Nephron (organoid): ENCODE data around the gene DDA1.

ENCODE experiments used
- H3K27ac Mint-ChIP-seq, 3 experiments: 2 replicates each; pipeline ENCODE4 v1.8.0; 2020; ENCODE audit warnings: mixed read lengths in 3 of 3, mild to moderate bottlenecking in 2 of 3, moderate library complexity in 1 of 3
- H3K27me3 Mint-ChIP-seq: 2 replicates; pipeline ENCODE4 v1.8.0; 2021; ENCODE audit warnings: low read depth, mild to moderate bottlenecking, moderate library complexity, mixed read lengths
- H3K36me3 Mint-ChIP-seq: 2 replicates; pipeline ENCODE4 v1.8.0; 2020; ENCODE audit warnings: low read depth, mixed read lengths
- H3K4me1 Mint-ChIP-seq: 2 replicates; pipeline ENCODE4 v1.8.0; 2020; ENCODE audit warnings: mixed read lengths
- H3K4me3 Mint-ChIP-seq, 3 experiments: 2 replicates each; pipeline ENCODE4 v1.8.0; 2020; ENCODE audit warnings: mild to moderate bottlenecking in 3 of 3, mixed read lengths in 3 of 3, moderate library complexity in 2 of 3
- H3K9me3 Mint-ChIP-seq: 2 replicates; pipeline ENCODE4 v1.8.0; 2020; ENCODE audit warnings: mixed read lengths
- CTCF ChIP-seq, 3 experiments: fragments of 200-600 bp; sonication (generic); IDR thresholded peaks; one replicate each; pipeline ENCODE4 v1.5.0; 2021; ENCODE audit warnings: antibody characterized with exemption in 3 of 3; ENCODE audit not compliant: unreplicated experiment in 3 of 3

The DDA1 gene

GRCh38 chr19:17320435-17320834, 11.1 kb downstream of the DDA1 start:
- no peaks in the 10 kb centered on the region for H3K9me3 Mint-ChIP-seq
- H3K4me1 Mint-ChIP-seq, result no peaks in the 10 kb centered on the region
- H3K27me3 Mint-ChIP-seq, result no peaks in the 10 kb centered on the region
- no peak for TF ChIP-seq CTCF (IDR thresholded peaks at IDR 0.05; ENCODE audit: unreplicated experiment in 3 of 3)
- no peak overlapping the region for H3K4me3 Mint-ChIP-seq
- H3K36me3 Mint-ChIP-seq, result peaks cover 19% of the 10 kb centered on the region
- H3K27ac Mint-ChIP-seq, result no peak overlapping the region

- TF ChIP-seq CTCF (IDR thresholded peaks at IDR 0.05; ENCODE audit: unreplicated experiment in 3 of 3), result no peak
- H3K27ac Mint-ChIP-seq, result no peak overlapping the region
- peaks cover 1% of the 10 kb centered on the region for H3K27me3 Mint-ChIP-seq
- H3K4me3 Mint-ChIP-seq, result no peak overlapping the region
- H3K36me3 Mint-ChIP-seq, result peaks cover 11% of the 10 kb centered on the region
- no peaks in the 10 kb centered on the region for H3K9me3 Mint-ChIP-seq
- H3K4me1 Mint-ChIP-seq, result no peaks in the 10 kb centered on the region
These were observed 12.5 kb downstream of the DDA1 start for GRCh38 chr19:17321655-17322489.

- Mint-ChIP-seq H3K4me3 (no peak overlapping the region), H3K27ac (peak overlapping the region in 1 of 3 experiments; percentile 60), H3K9me3 (no peaks in the 10 kb centered on the region), H3K36me3 (peaks cover 11% of the 10 kb centered on the region), H3K27me3 (peaks cover 7% of the 10 kb centered on the region), H3K4me1 (peaks cover 3% of the 10 kb centered on the region)
- no peak for TF ChIP-seq CTCF (IDR thresholded peaks at IDR 0.05; ENCODE audit: unreplicated experiment in 3 of 3)
These were observed 13.5 kb downstream of the DDA1 start for GRCh38 chr19:17322854-17323253.

GRCh38 chr19:17323300-17323963, 14.1 kb downstream of the DDA1 start:
- no peaks in the 10 kb centered on the region for H3K9me3 Mint-ChIP-seq
- TF ChIP-seq CTCF (IDR thresholded peaks at IDR 0.05; ENCODE audit: unreplicated experiment in 3 of 3), result no peak
- H3K4me3 Mint-ChIP-seq, result no peak overlapping the region
- peaks cover 9% of the 10 kb centered on the region for H3K27me3 Mint-ChIP-seq
- peak overlapping the region in 1 of 3 experiments; percentile 60 for H3K27ac Mint-ChIP-seq
- H3K4me1 Mint-ChIP-seq, result peaks cover 4% of the 10 kb centered on the region
- H3K36me3 Mint-ChIP-seq, result peaks cover 11% of the 10 kb centered on the region

GRCh38 chr19:17323964-17324332, 14.6 kb downstream of the DDA1 start:
- TF ChIP-seq CTCF (IDR thresholded peaks at IDR 0.05; ENCODE audit: unreplicated experiment in 3 of 3), result no peak
- Mint-ChIP-seq H3K4me3 (no peak overlapping the region), H3K27me3 (peaks cover 9% of the 10 kb centered on the region), H3K9me3 (no peaks in the 10 kb centered on the region), H3K36me3 (peaks cover 11% of the 10 kb centered on the region), H3K4me1 (peaks cover 4% of the 10 kb centered on the region), H3K27ac (no peak overlapping the region)
